H9 (cell line): ENCODE data around the gene CTIF. TPM values are rescaled to one million over a fixed set of nuclear protein-coding genes. Genes with fewer than 3 reads are reported as not detected.

ENCODE experiments used
- DNase-seq: peaks from one replicate; pipeline ENCODE4 v3.0.0-alpha.2; 2017
- H2AFZ ChIP-seq: one replicate; pipeline ENCODE4 v1.6.1; 2013; ENCODE audit warnings: mild to moderate bottlenecking, low read length, control low read depth, moderate library complexity
- H2AK5ac ChIP-seq: 2 replicates; pipeline ENCODE4 v1.6.1; 2013; ENCODE audit warnings: low read length, control low read depth, mixed read lengths; ENCODE audit not compliant: insufficient read length
- H2BK120ac ChIP-seq: one replicate; pipeline ENCODE4 v1.6.1; 2013; ENCODE audit warnings: low read depth, mild to moderate bottlenecking, low read length, control low read depth, inconsistent platforms; ENCODE audit not compliant: poor library complexity, severe bottlenecking
- H2BK12ac ChIP-seq: 2 replicates; pipeline ENCODE4 v1.6.1; 2013; ENCODE audit warnings: low read length, control low read depth, mixed read lengths, low read depth; ENCODE audit not compliant: insufficient read length
- H2BK15ac ChIP-seq: 2 replicates; pipeline ENCODE4 v1.6.1; 2013; ENCODE audit warnings: low read depth, low read length, control low read depth
- H2BK20ac ChIP-seq: one replicate; pipeline ENCODE4 v1.6.1; 2013; ENCODE audit warnings: low read depth, mild to moderate bottlenecking, low read length, control low read depth, inconsistent platforms; ENCODE audit not compliant: poor library complexity, severe bottlenecking
- H2BK5ac ChIP-seq: 2 replicates; pipeline ENCODE4 v1.6.1; 2013; ENCODE audit warnings: low read length, control low read depth, mixed read lengths; ENCODE audit not compliant: insufficient read length
- H3K14ac ChIP-seq: 2 replicates; pipeline ENCODE4 v1.6.1; 2013; ENCODE audit warnings: low read length, control low read depth; ENCODE audit not compliant: insufficient read depth
- H3K18ac ChIP-seq: 2 replicates; pipeline ENCODE4 v1.6.1; 2013; ENCODE audit warnings: low read depth, mild to moderate bottlenecking, mixed read lengths, low read length, control low read depth; ENCODE audit not compliant: insufficient read length
- H3K23ac ChIP-seq: 2 replicates; pipeline ENCODE4 v1.6.1; 2013; ENCODE audit warnings: low read length, control low read depth, mixed read lengths, low read depth; ENCODE audit not compliant: insufficient read length
- H3K23me2 ChIP-seq: 2 replicates; pipeline ENCODE4 v1.6.1; 2013; ENCODE audit warnings: low read depth, mild to moderate bottlenecking, mixed read lengths, low read length, control low read depth; ENCODE audit not compliant: insufficient read length, poor library complexity, severe bottlenecking
- H3K27ac ChIP-seq: 2 replicates; pipeline ENCODE4 v1.5.1; 2013; ENCODE audit warnings: low read length, control low read depth, mixed read lengths, low read depth; ENCODE audit not compliant: insufficient read length
- H3K27me3 ChIP-seq: 2 replicates; pipeline ENCODE4 v1.6.1; 2013; ENCODE audit warnings: low read length, control low read depth, inconsistent platforms; ENCODE audit not compliant: insufficient read depth
- H3K4ac ChIP-seq: 2 replicates; pipeline ENCODE4 v1.6.1; 2013; ENCODE audit warnings: low read depth, mild to moderate bottlenecking, control low read depth, inconsistent platforms, low read length, moderate library complexity
- H3K4me1 ChIP-seq: 2 replicates; pipeline ENCODE4 v1.6.1; 2013; ENCODE audit warnings: low read length, control low read depth, inconsistent platforms; ENCODE audit not compliant: insufficient read depth
- H3K4me2 ChIP-seq: 2 replicates; pipeline ENCODE4 v1.6.1; 2013; ENCODE audit warnings: low read length, control low read depth, mixed read lengths; ENCODE audit not compliant: insufficient read length, insufficient read depth
- H3K56ac ChIP-seq: 2 replicates; pipeline ENCODE4 v1.6.1; 2013; ENCODE audit warnings: low read depth, mild to moderate bottlenecking, mixed read lengths, low read length, control low read depth; ENCODE audit not compliant: insufficient read length
- H3K79me1 ChIP-seq: 2 replicates; pipeline ENCODE4 v1.6.1; 2013; ENCODE audit warnings: low read depth, mild to moderate bottlenecking, moderate library complexity, low read length, control low read depth, inconsistent platforms; ENCODE audit not compliant: insufficient read depth, poor library complexity, severe bottlenecking
- H3K79me2 ChIP-seq: 2 replicates; pipeline ENCODE4 v1.6.1; 2013; ENCODE audit warnings: low read length, control low read depth, inconsistent platforms; ENCODE audit not compliant: insufficient read depth
- H3K9ac ChIP-seq: 2 replicates; pipeline ENCODE4 v1.6.1; 2013; ENCODE audit warnings: low read length, control low read depth, mixed read lengths; ENCODE audit not compliant: insufficient read length; ENCODE audit errors: extremely low read depth
- H3K9me3 ChIP-seq: one replicate; pipeline ENCODE4 v1.6.1; 2013; ENCODE audit warnings: low read depth, low read length, inconsistent platforms; ENCODE audit not compliant: control insufficient read depth
- H3T11ph ChIP-seq: one replicate; pipeline ENCODE4 v1.6.1; 2013; ENCODE audit warnings: mild to moderate bottlenecking, low read length, control low read depth, inconsistent platforms
- H4K20me1 ChIP-seq: one replicate; pipeline ENCODE4 v1.6.1; 2013; ENCODE audit not compliant: control insufficient read depth, insufficient read length, insufficient read depth
- H4K5ac ChIP-seq: 2 replicates; pipeline ENCODE4 v1.6.1; 2013; ENCODE audit warnings: low read depth, mild to moderate bottlenecking, mixed read lengths, low read length, control low read depth; ENCODE audit not compliant: insufficient read length
- H4K8ac ChIP-seq: replicated peaks from 2 replicates; pipeline ENCODE4 v1.6.1; 2013; ENCODE audit warnings: low read length, control low read depth, mixed read lengths, low read depth; ENCODE audit not compliant: insufficient read length
- H4K91ac ChIP-seq: 2 replicates; pipeline ENCODE4 v1.6.1; 2013; ENCODE audit warnings: low read depth, mild to moderate bottlenecking, moderate library complexity, mixed read lengths, low read length, control low read depth; ENCODE audit not compliant: insufficient read length
- H3K27ac Mint-ChIP-seq, 3 experiments: 2 replicates in 2 of 3; 3 replicates in 1 of 3; pipeline ENCODE4 v1.8.0; 2020 to 2021; ENCODE audit warnings: mixed read lengths in 3 of 3, mild to moderate bottlenecking in 1 of 3, moderate library complexity in 1 of 3
- H3K27me3 Mint-ChIP-seq: 2 replicates; pipeline ENCODE4 v1.8.0; 2021; ENCODE audit warnings: low read depth, mild to moderate bottlenecking, moderate library complexity, mixed read lengths
- H3K36me3 Mint-ChIP-seq, 3 experiments: 2 replicates in 2 of 3; 3 replicates in 1 of 3; pipeline ENCODE4 v1.8.0; 2020 to 2021; ENCODE audit warnings: low read depth in 3 of 3, mixed read lengths in 3 of 3; ENCODE audit not compliant: insufficient read depth in 1 of 3
- H3K4me1 Mint-ChIP-seq, 2 experiments: 2 replicates each; pipeline ENCODE4 v1.8.0; 2020; ENCODE audit warnings: mixed read lengths in 2 of 2
- H3K4me3 Mint-ChIP-seq, 2 experiments: 2 replicates in 1 of 2; 3 replicates in 1 of 2; pipeline ENCODE4 v1.8.0; 2020 to 2021; ENCODE audit warnings: mild to moderate bottlenecking in 2 of 2, mixed read lengths in 2 of 2, moderate library complexity in 1 of 2
- H3K9me3 Mint-ChIP-seq, 2 experiments: 2 replicates in 1 of 2; 3 replicates in 1 of 2; pipeline ENCODE4 v1.8.0; 2020; ENCODE audit warnings: mild to moderate bottlenecking in 2 of 2, mixed read lengths in 2 of 2, moderate library complexity in 1 of 2
- CTCF ChIP-seq: fragments of 200-600 bp; sonication (generic); conservative IDR thresholded peaks from 3 replicates; pipeline ENCODE4 v1.8.0; 2021; ENCODE audit warnings: antibody characterized with exemption, mild to moderate bottlenecking
- WGBS: extraction: QIAGEN DNeasy Blood & Tissue Kit; methylation state at CpG from one replicate; pipeline ENCODE4 v1.1.7; 2013; ENCODE audit warnings: missing lambda C conversion rate, low lambda C conversion rate, mixed read lengths; ENCODE audit not compliant: insufficient read length; ENCODE audit errors: extremely low coverage; 5-methylcytosine and 5-hydroxymethylcytosine counted together
- total RNA-seq: library from RNA; stranded (reverse); gene quantifications from 2 replicates; pipeline ENCODE4 v1.2.1, GENCODE V29; 2021

Gene CTIF
- total RNA-seq, 1 experiment from 2014 or later = 15.8 TPM

GRCh38 chr18:48714873-48715272 is 176.0 kb downstream of the CTIF start:
- no peak overlapping the region for H3K23ac ChIP-seq
- H3K4me1 ChIP-seq = no peaks in the 10 kb centered on the region
- Mint-ChIP-seq H3K36me3 (peaks cover 0 to 8% (median 3%) of the 10 kb centered on the region in 3 experiments; a peak in 4 of 7 replicates), H3K9me3 (peaks cover 0 to 2% of the 10 kb centered on the region in 2 experiments; a peak in 1 of 5 replicates), H3K4me3 (no peak overlapping the region), H3K27me3 (peaks cover 2% of the 10 kb centered on the region; the same call in 1 of the 2 replicates), H3K4me1 (peaks cover 18 to 20% of the 10 kb centered on the region in 2 experiments), H3K27ac (peak overlapping the region in 1 of 3 experiments; percentile 45; a peak in 1 of 7 replicates)
- no peak overlapping the region for H2AK5ac ChIP-seq
- H3K4me2 ChIP-seq = no peak overlapping the region
- no peak overlapping the region for H2BK120ac ChIP-seq
- no peak overlapping the region for H3K14ac ChIP-seq
- no peak overlapping the region for H3K27ac ChIP-seq
- H2BK5ac ChIP-seq = no peak overlapping the region
- no peak overlapping the region for H3T11ph ChIP-seq
- H3K27me3 ChIP-seq = no peaks in the 10 kb centered on the region
- H4K5ac ChIP-seq = no peak overlapping the region
- no peak overlapping the region for H3K56ac ChIP-seq
- no peak overlapping the region for H2BK20ac ChIP-seq
- no peak overlapping the region for H3K18ac ChIP-seq
- no peak overlapping the region for H2AFZ ChIP-seq
- no peaks in the 10 kb centered on the region for H3K79me2 ChIP-seq
- no CpG with 5 or more reads among the region's 6 CpGs for WGBS
- peaks cover 3% of the 10 kb centered on the region for H3K23me2 ChIP-seq
- H3K9ac ChIP-seq = no peak overlapping the region
- no peak overlapping the region for H4K91ac ChIP-seq
- H4K20me1 ChIP-seq = no peaks in the 10 kb centered on the region
- H3K9me3 ChIP-seq = no peaks in the 10 kb centered on the region
- H4K8ac ChIP-seq = no peak overlapping the region
- H2BK15ac ChIP-seq = no peak overlapping the region
- H3K79me1 ChIP-seq = no peaks in the 10 kb centered on the region
- no peak overlapping the region for H3K4ac ChIP-seq
- TF ChIP-seq CTCF = no peak
- no peak overlapping the region for H2BK12ac ChIP-seq
- peak; percentile 57 for DNase-seq
